Measurements from ENCODE around the gene FRMD1. TPM values are rescaled to one million over a fixed set of nuclear protein-coding genes. Genes with fewer than 3 reads are reported as not detected.

The FRMD1 gene
- total and polyA plus RNA-seq, 10 of the 15 experiments (the other 5 are each of a cell fraction or from before 2014, with no cell fraction given), result not detected

DNA sequence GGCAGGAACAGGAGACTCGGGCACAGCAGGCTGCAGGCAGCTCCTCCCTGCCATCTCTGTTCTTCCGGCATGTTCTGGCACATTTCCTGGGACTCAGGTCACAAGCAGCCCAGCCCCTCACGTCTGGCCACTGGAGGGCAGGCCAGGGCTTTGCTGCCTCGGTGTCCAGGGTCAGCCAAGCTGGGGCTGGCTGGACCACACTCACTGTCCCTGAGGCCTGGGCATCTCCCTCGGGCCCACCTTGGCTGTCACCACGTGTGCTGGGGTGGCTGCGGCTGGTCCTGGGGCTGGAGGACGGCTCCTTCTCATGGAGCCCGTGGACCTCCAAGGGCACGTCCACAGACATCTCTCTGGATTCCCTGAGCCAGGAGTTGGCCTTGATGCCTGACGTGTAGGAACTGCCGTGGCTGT is 18.5 kb downstream of the FRMD1 start:
- Histone ChIP-seq H3K9me3 (replicated peaks; ENCODE audit: control insufficient read depth, insufficient read depth, low read length) (no peaks in the 10 kb centered on the region), H3K9ac (ENCODE audit: control insufficient read depth, insufficient read depth, low read length) (no peak overlapping the region), H2AFZ (ENCODE audit: control insufficient read depth, low read depth, low read length) (no peak overlapping the region), H3K4me3 (no peak overlapping the region), H3K4me1 (ENCODE audit: control insufficient read depth, insufficient read depth, low read length) (no peaks in the 10 kb centered on the region), H3K4me2 (ENCODE audit: control insufficient read depth, insufficient read depth) (no peak overlapping the region), H3K79me2 (ENCODE audit: control insufficient read depth, insufficient read depth, low read length) (no peaks in the 10 kb centered on the region), H3K36me3 (ENCODE audit: control insufficient read depth in 2 of 2, insufficient read depth in 2 of 2, low read length in 1 of 2) (no peaks in the 10 kb centered on the region), H4K20me1 (ENCODE audit: control insufficient read depth, insufficient read depth) (no peaks in the 10 kb centered on the region), H3K27me3 (replicated peaks in 1 of 2; ENCODE audit: control insufficient read depth in 2 of 2, insufficient read depth in 2 of 2, low read length in 1 of 2) (no peaks in the 10 kb centered on the region; a peak in 1 of 4 replicates), H3K27ac (ENCODE audit: control insufficient read depth, insufficient read depth) (no peak overlapping the region)
- intact Hi-C loops (cut with micrococcal nuclease; ENCODE audit: unreplicated experiment), result no loop called here
- DNase-seq (ENCODE audit: low read depth, low spot score) (no peak), FAIRE-seq (no peak), ATAC-seq (no peak)
- RAD21 ChIA-PET (ENCODE audit: unreplicated experiment), result no interaction called here
- POLR2A ChIA-PET, result no interaction called here
- SMC1A ChIA-PET (ENCODE audit: uncharacterized antibody, unreplicated experiment), result no interaction called here
- in situ Hi-C loops (cut with MboI), result no loop called here
- no TSS peak for BruUV-seq (replicated peaks)
- no peak for TF ChIP-seq MTA3 (IDR thresholded peaks at IDR 0.05; ENCODE audit: borderline replicate concordance, low read length)
- no peak for TF ChIP-seq POLR2AphosphoS2 (IDR thresholded peaks at IDR 0.05; ENCODE audit: low read depth, low read length)
- no peak for TF ChIP-seq RAD21 (IDR thresholded peaks at IDR 0.05; ENCODE audit: insufficient read depth, low read depth, low read length)
- TF ChIP-seq EGR1 (IDR thresholded peaks at IDR 0.05; ENCODE audit: borderline replicate concordance in 1 of 2, low read depth in 2 of 2, low read length in 2 of 2), result no peak
- no peak for TF ChIP-seq RFX5 (IDR thresholded peaks at IDR 0.05; ENCODE audit: low read depth, low read length)
- TF ChIP-seq USF2 (IDR thresholded peaks at IDR 0.05; ENCODE audit: borderline replicate concordance, low read depth, low read length), result no peak
- no peak for TF ChIP-seq KLF5 (IDR thresholded peaks at IDR 0.05; ENCODE audit: partially characterized antibody)
- TF ChIP-seq HDGF (IDR thresholded peaks at IDR 0.05), result no peak
- TF ChIP-seq ATF2 (IDR thresholded peaks at IDR 0.05; ENCODE audit: low read length), result no peak
- TF ChIP-seq BACH1 (IDR thresholded peaks at IDR 0.05; ENCODE audit: borderline replicate concordance), result no peak
- no peak for TF ChIP-seq KAT2A (conservative IDR thresholded peaks at IDR 0.05; ENCODE audit: control insufficient read depth, low read depth, low read length)
- TF ChIP-seq CBFB (IDR thresholded peaks at IDR 0.05; ENCODE audit: low read depth), result no peak
- CTCF ChIA-PET, result no interaction called here
- WGBS (ENCODE audit: insufficient coverage, insufficient replicate concordance, low lambda C conversion rate, missing lambda C conversion rate), result 34% methylated on average over 12 of the region's 12 CpGs
